ENCODE measurements around the gene SLX4IP.

DNA sequence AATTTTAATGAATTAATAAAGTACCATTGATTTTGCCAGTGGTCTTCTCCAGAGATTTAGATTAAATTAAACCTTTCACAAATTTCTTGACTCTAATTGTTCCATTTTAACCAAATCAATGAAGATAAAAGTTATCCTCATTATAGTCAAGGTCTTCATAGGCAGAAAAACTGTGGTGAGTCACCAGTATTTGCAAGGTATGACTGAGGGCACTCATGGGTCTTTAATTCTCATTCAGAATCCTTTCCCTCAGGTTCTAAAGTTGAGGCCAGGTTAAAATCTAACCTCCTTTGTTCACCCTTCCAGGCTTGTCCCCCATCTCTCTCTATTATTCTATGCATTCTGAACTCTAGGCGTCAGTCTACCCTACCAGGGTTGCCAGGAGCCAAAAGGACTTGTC lies 144.8 kb downstream of the SLX4IP start:
- TF ChIP-seq, protein P1, sequence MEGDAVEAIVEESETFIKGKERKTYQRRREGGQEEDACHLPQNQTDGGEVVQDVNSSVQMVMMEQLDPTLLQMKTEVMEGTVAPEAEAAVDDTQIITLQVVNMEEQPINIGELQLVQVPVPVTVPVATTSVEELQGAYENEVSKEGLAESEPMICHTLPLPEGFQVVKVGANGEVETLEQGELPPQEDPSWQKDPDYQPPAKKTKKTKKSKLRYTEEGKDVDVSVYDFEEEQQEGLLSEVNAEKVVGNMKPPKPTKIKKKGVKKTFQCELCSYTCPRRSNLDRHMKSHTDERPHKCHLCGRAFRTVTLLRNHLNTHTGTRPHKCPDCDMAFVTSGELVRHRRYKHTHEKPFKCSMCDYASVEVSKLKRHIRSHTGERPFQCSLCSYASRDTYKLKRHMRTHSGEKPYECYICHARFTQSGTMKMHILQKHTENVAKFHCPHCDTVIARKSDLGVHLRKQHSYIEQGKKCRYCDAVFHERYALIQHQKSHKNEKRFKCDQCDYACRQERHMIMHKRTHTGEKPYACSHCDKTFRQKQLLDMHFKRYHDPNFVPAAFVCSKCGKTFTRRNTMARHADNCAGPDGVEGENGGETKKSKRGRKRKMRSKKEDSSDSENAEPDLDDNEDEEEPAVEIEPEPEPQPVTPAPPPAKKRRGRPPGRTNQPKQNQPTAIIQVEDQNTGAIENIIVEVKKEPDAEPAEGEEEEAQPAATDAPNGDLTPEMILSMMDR (IDR thresholded peaks at IDR 0.05) = no peak
- TF ChIP-seq POLR2AphosphoS5 (IDR thresholded peaks at IDR 0.05) = no peak

Data from prostate gland (tissue), 2 donors.